ENCODE results near the gene HELZ.
"Not testable (repeated sequence)": the region's sequence is repeated elsewhere in the genome, so short reads cannot be mapped to it uniquely, and the experiment has no call there.

Gene HELZ

DNA sequence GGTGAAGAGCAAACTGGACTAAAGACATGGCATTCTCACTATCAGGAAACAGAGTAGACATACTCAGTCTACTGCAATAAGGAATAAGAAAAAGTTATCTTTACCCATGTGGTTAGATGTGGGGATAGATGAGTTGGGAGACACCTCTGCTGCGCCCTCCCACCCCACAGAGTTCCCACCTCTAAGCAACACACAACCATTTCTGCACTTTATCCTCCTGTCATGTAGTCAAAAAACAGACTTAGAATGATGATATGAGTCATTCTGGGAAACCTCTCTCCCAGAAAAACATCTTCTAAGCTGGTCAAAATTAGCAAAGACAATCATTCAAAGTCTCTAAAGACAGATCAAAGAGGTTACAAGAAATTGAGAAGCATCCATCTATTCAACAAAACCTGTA is 105.7 kb downstream of the HELZ start:
- DNase-seq = no peak

- no peak for DNase-seq
These were observed 106.6 kb downstream of the HELZ start for GRCh38 chr17:67138392-67138791.

DNA sequence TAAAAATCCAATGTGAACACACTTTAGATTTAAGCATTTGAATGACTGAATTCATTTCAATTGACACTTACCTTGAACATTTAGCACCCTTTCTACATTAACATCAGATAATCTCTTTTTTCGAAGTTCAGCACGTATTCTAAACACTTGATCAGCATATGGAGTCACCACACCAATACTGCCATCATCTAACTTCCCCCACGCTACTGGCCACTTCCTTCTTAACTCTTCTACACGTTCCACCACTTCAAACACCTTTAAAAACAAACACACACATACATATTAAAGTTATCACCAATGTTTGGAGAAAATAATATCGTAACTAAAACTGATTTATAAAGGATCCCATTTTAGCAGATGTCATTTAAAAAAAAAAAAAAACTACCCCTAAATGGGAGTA is 107.1 kb downstream of the HELZ start:
- no peak for DNase-seq

DNA sequence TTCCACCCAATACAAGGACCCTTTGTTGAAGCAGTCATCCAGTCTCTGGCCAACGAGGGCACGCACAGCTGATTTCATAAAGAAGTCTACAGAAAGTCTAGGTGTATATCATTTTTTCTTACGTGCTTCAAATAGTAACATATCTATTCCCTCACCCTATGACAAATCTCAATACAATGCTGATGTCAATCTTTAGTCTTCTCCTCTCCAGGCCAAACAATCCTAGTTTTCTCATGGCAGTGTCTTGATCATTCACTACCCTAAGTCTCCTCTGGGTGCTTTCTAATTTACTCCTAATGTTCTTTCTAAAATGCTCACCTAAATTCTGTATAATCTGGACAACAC is 108.0 kb downstream of the HELZ start:
- DNase-seq = no peak

DNA sequence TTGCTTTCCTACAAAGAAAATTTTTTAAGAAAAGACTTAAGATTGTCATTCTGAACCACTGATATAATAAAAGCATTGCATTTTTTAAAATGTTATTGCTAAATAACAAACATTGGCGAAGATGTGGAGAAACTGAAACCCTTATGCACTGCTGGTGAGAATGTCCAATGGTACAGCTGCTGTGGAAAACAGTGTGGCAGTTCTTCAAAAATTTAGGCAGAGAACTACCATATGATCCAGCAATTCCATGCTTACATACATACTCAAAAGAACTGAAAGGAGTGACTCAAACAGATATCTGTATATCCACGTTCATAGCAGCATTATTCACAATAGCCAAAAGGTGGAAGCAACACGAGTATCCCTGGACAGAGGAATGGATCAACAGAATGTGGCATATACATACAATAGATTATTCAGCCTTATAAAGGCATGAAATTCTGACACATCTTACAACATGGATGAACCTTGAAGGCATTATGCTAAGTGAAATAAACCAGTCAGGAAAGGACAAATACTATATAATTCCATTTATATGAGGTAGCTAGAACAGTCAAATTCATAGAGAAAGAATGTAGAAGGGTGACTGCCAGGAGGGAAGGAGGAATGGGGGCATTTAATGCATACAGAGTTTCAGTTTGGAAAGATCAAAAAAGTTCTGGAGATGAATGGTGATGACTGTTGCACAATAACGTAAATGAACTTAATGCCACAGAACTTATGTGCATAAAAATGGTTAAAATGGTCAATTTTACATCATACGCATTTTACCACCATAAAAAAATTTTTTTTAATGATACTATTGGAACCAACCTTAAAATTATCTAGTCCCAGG is 108.6 kb downstream of the HELZ start:
- DNase-seq = no peak

DNA sequence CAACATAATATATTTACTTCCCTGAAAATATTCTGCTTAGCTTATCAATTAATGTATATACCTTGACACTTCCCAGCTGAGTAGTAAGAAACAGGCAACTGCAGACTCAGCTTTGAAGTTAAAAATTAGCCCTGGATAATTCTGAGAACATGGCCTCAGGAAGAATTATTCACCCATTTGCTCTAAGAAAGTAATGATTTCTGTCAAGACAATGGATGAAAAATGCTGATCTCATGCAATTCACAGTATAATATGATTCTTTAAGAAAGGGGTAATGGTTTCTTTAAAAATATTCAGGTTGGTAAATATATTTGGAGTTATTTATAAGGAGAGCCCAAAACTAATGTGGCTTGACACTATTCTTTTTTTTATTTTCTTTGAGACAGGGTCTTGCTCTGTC is 111.8 kb downstream of the HELZ start:
- DNase-seq = no peak

DNA sequence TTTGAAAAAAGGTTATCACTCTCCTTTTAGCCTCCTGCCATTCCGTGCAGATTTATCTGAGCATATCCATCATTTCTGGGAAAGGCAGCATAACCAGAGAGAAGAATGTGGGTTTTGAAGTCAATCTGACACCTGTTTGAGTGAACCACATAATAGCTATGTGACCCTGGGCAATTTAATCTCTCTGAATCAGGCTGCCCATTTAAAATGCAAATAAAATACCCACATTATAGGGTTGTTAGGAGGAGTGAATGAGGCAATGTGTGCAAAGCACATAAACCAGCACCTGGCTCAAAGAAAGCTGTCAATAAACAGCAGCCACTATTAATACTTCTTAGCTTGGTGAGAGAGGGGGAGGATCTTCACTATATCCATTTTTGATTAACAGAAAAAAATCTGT is 112.6 kb downstream of the HELZ start:
- no peak for DNase-seq

DNA sequence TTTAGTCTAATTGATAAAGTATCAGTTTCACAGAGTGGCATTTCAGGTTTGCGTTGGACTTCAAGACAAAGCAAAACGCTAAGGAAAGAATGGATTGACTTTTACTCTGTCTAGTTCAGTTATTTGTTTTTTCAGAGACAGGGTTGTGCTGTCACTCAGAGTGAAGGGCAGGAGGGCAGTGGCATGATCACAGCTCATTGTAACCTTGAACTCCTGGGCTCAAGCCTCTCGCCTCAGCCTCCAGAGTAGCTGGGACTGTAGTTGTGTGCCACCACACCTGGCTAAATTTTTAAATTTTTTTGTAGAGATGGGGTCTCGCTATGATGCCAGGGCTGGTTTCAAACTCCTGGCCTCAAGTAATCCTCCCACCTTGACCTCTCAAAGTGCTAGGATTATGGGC is 114.2 kb downstream of the HELZ start:
- DNase-seq = no peak

GRCh38 chr17:67129283-67129682 is 115.7 kb downstream of the HELZ start:
- no peak for DNase-seq

DNA sequence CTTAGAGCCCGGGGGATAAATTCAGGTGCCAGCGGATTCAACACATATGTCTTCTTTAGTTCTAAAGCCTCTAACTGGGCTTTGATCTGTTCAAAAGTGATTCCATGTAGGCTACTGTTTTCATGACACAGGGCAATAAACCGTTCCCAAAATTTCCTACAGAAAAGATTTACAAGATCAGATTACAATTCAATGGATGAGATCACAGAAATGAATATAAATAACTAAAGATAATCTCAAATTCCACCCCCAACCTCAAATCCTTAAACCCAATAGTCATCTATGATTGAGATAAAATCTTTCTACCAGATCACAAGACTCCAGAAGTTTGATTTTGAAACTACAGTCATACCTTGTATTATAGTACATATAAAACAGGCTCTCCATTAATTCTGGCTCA is 116.3 kb downstream of the HELZ start:
- DNase-seq = no peak

DNA sequence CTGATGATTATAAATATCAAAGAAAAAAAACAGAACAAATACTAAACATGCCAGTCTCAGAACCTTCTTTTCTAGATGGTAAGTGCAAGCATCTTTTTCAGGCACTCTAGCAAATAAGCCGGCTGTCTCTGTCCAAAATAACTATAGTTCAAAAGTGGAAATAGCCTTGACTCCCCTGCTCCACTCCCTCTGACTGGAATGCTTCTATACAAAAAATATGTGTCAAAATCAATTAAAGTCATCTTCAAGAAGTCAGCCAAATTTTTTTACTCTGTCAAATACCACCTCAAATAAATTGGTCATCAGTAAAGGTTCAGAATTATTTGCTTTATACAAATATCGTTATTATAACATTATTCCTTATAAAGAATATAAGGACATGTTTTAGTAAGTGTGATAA is 117.1 kb downstream of the HELZ start:
- DNase-seq = no peak

DNA sequence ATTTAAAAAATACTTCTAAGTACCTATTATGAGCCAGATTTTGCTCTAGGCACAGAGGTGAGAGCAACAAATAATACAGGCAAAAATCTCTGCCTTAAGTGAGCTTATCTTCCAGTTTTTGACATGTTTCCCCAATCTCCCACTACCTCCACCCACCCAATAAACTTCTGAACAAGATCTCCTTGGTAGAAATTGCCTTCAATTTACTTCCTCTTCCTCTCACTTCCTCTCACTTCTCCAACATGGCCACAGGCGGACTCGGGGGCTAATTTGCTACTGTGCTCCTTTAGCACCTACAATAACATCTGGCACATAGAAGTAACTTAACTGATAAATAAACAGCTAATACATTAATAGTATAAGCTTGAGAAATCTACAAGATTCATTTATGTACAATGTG is 118.0 kb downstream of the HELZ start:
- DNase-seq = no peak

- not testable (repeated sequence) for DNase-seq
These were observed 118.5 kb downstream of the HELZ start for GRCh38 chr17:67126543-67126942.

DNA sequence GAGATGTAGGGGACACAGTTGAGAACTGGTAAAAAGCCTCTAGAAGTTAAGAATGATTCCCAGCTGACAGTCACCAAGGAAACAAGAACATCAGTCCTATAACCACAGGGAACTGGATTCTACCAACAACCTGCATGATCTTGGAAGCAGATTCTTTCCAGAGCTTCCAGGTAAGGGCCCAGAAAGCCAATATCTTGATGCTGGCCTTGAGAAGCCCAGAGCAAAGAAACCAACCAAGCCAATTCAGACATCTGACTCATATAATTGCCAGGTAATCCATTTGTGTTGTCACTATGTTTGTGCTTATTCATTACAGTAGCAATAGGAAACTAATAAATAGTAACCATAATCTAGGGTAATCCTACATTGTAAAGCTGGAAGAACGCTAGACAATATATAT is 119.1 kb downstream of the HELZ start:
- DNase-seq = no peak

GRCh38 chr17:67125417-67125816 is 119.6 kb downstream of the HELZ start:
- no peak for DNase-seq

DNA sequence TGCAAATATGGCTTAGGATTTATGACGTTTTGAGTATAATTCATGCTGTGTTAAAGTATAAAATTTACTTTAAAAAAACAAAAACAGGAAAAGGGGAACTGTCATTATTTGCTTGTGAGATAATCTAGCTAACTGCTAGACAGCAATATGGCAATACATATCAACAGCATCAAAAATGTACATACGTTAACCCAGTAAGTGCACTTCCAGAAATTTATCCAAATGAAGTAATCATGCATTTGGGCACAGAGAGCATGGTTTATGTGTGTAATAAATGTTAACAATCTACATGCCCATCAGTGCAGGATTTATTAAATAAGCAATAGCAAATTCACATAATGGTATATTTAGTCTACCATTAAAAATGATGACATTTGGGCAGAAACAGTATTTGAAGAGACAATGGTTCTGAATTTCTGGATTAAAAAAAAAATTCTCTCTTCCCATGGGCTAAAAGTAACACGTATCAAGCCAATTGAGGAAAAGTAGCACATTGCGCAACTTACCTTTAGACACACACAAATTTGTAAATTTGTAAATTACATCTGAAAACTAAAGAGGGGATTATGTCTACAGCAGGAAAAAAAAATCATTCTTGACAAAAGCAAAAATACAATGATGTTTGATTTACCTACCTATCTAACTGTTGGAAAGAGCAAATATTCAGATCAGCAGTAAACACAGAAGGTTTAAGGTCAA is 120.4 kb downstream of the HELZ start:
- no peak for DNase-seq

- DNase-seq = no peak
These were observed 121.3 kb downstream of the HELZ start for GRCh38 chr17:67123699-67124098.

- no peak for DNase-seq
These were observed 123.6 kb downstream of the HELZ start for GRCh38 chr17:67121316-67121891.

DNA sequence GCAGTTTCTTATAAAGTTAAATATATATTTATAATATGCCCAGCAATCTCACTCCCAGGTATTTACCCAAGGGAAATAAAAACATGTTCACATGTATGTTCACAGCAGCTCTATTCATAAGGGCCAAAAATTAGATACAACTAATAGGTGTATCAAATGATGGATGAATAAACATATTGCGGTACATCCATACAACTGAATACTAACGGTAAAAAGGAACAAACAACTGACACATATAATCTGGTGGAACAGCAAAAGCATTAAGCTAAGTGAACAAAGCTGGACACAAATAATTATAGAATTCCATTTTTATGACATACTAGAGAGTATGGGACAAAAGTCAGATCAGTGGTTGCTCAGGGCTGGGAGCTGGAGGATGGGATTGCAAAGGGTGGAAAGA is 125.9 kb downstream of the HELZ start:
- no peak for DNase-seq

GRCh38 chr17:67116045-67116575 is 128.9 kb downstream of the HELZ start:
- no peak for DNase-seq

DNA sequence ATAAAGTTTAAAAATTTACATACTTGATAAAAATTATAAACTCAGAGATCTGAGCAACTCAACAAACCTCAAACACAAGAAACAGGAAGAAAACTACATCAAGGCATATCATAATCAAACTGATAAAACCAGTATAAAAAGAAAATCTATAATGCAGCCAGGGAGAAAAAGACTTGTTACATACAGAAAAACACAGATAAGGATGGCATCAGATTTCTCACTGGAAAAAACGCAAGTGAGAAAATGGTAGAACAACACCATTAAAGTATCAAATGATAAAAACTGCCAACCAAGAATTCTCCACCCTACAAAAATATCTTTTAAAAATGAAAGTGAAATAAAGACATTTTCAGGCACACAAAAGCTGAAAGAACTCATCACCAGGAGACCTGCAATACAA is 129.6 kb downstream of the HELZ start:
- DNase-seq = no peak

DNA sequence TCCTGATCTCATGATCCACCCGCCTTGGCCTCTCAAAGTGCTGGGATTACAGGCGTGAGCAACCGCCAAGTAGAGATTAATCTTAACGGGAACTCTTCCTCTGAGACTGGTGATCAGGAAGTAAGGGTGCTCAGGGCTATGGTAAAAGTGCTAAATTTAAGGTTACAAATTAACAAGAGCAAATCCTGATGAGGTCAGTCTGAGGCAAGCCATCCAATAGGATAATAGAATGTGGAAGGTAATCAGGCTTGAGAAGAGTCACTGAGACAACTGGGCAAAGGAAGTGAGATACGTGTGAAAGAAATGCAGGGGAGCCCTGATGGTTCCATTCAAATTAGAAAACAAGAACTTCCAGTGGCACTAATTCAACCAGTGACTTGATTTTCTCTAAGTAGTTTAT is 131.5 kb downstream of the HELZ start:
- no peak for DNase-seq

DNA sequence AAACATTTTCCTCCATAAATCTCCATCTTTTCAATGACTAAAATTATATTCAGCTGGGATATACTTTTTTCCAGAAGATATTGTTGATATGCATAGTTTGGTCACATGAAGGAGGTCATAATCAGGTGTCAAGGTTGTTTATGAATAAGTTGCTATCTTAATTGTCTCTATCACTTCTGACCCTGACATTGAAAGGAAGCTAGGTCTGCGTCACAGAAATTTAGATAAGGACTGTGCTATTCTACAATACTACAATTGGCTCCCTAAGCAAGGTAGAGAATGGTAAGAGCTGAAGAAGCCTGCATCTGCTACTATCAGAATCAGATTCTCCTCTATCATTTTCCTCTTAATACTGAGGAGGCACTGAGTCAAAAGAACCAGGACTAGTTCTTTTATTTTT is 133.2 kb downstream of the HELZ start:
- DNase-seq = no peak

DNA sequence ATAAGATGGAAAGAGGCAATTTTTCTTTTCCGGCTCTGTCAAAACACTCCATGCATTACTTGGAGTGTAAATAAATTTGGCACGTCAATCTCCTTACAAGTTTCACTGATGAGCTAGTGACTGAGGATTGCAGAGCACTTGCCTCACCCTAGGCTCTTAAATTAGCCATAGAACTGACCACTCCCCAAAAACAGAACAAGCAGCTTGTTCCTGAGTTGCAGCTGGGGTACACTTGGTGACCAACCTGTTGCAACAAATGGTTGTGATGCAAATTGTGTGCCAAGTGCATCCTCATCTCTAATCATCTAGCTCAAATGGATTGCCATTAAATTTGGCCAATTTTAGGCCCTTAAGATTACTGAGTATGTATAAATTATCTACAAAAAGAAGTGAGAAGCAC is 133.7 kb downstream of the HELZ start:
- no peak for DNase-seq

Data from stimulated activated CD4-positive, alpha-beta T cell treated with anti-CD3 and anti-CD28 coated beads, Interleukin-1b, Interleukin-23, amount 100 ng/mL, for 48 hours (primary cell).